Subcutaneous abdominal adipose tissue (tissue), 5 donors: ENCODE measurements around the gene SLC34A1.

Experiments
- H3K27ac ChIP-seq: one replicate; pipeline ENCODE4 v1.7.0; 2013; ENCODE audit warnings: low read depth, mild to moderate bottlenecking, inconsistent platforms, low read length, moderate library complexity
- H3K27me3 ChIP-seq, 5 donors: one replicate each; pipeline ENCODE4 v1.7.0; 2013; ENCODE audit warnings: low read length in 5 of 5, inconsistent platforms in 1 of 5; ENCODE audit not compliant: control insufficient read depth in 5 of 5, insufficient read depth in 4 of 5
- H3K36me3 ChIP-seq, 5 donors: one replicate each; pipeline ENCODE4 v1.7.0; 2013; ENCODE audit warnings: low read length in 5 of 5; ENCODE audit not compliant: control insufficient read depth in 5 of 5, insufficient read depth in 5 of 5
- H3K4me1 ChIP-seq, 5 donors: one replicate each; pipeline ENCODE4 v1.7.0; 2013; ENCODE audit warnings: low read length in 5 of 5, mild to moderate bottlenecking in 3 of 5, moderate library complexity in 1 of 5; ENCODE audit not compliant: control insufficient read depth in 5 of 5, insufficient read depth in 5 of 5
- H3K4me3 ChIP-seq, 5 donors: one replicate each; pipeline ENCODE4 v1.7.0; 2013; ENCODE audit warnings: low read length in 5 of 5, low read depth in 1 of 5
- H3K9ac ChIP-seq, 5 donors: one replicate each; pipeline ENCODE4 v1.7.0; 2013; ENCODE audit warnings: low read length in 5 of 5, mild to moderate bottlenecking in 4 of 5, moderate library complexity in 3 of 5
- H3K9me3 ChIP-seq, 5 donors: one replicate each; pipeline ENCODE4 v1.7.0; 2013; ENCODE audit warnings: low read length in 5 of 5; ENCODE audit not compliant: control insufficient read depth in 5 of 5
- donor health status: healthy.
- donor health status: healthy.
- donor health status: healthy.
- donor health status: healthy.
- donor health status: healthy.

The SLC34A1 gene

GRCh38 chr5:177442066-177442826, 58.0 kb downstream of the SLC34A1 start:
- Histone ChIP-seq H3K36me3 (peaks cover 0 to 45% (median 35%) of the 10 kb centered on the region in 5 donors), H3K27me3 (peaks cover 0 to 6% (median 4%) of the 10 kb centered on the region in 5 donors), H3K4me3 (no peak overlapping the region), H3K27ac (no peak overlapping the region), H3K9me3 (no peaks in the 10 kb centered on the region), H3K4me1 (peaks cover 0 to 13% (median 7%) of the 10 kb centered on the region in 5 donors), H3K9ac (no peak overlapping the region)

- Histone ChIP-seq H3K27me3 (peaks cover 4 to 14% (median 8%) of the 10 kb centered on the region in 5 donors), H3K36me3 (peaks cover 0 to 38% (median 28%) of the 10 kb centered on the region in 5 donors), H3K4me1 (peaks cover 0 to 22% (median 16%) of the 10 kb centered on the region in 5 donors), H3K9ac (no peak overlapping the region), H3K9me3 (no peaks in the 10 kb centered on the region), H3K4me3 (no peak overlapping the region), H3K27ac (no peak overlapping the region)
These were observed 59.1 kb downstream of the SLC34A1 start for GRCh38 chr5:177443144-177443983.

- peaks cover 0 to 37% (median 24%) of the 10 kb centered on the region in 5 donors for H3K36me3 ChIP-seq
- peaks cover 6 to 22% (median 13%) of the 10 kb centered on the region in 5 donors for H3K27me3 ChIP-seq
- no peaks in the 10 kb centered on the region for H3K9me3 ChIP-seq
- H3K27ac ChIP-seq: no peak overlapping the region
- peak overlapping the region in 1 of 5 donors; percentile 30 for H3K9ac ChIP-seq
- H3K4me3 ChIP-seq: no peak overlapping the region
- H3K4me1 ChIP-seq: peaks cover 0 to 22% (median 16%) of the 10 kb centered on the region in 5 donors
These were observed 60.1 kb downstream of the SLC34A1 start for GRCh38 chr5:177444106-177445051.

GRCh38 chr5:177445052-177445916, 61.0 kb downstream of the SLC34A1 start:
- Histone ChIP-seq H3K4me3 (no peak overlapping the region), H3K36me3 (peaks cover 0 to 28% (median 22%) of the 10 kb centered on the region in 5 donors), H3K27me3 (peaks cover 13 to 30% (median 22%) of the 10 kb centered on the region in 5 donors), H3K9ac (no peak overlapping the region), H3K9me3 (no peaks in the 10 kb centered on the region), H3K27ac (no peak overlapping the region), H3K4me1 (peaks cover 0 to 22% (median 16%) of the 10 kb centered on the region in 5 donors)

GRCh38 chr5:177445917-177446199, 61.6 kb downstream of the SLC34A1 start:
- no peaks in the 10 kb centered on the region for H3K9me3 ChIP-seq
- H3K27me3 ChIP-seq: peaks cover 18 to 36% (median 28%) of the 10 kb centered on the region in 5 donors
- H3K4me1 ChIP-seq: peaks cover 0 to 22% (median 16%) of the 10 kb centered on the region in 5 donors
- H3K27ac ChIP-seq: no peak overlapping the region
- H3K4me3 ChIP-seq: peak overlapping the region in 1 of 5 donors; percentile 70
- H3K36me3 ChIP-seq: peaks cover 0 to 23% (median 17%) of the 10 kb centered on the region in 5 donors
- no peak overlapping the region for H3K9ac ChIP-seq

- H3K27me3 ChIP-seq: peaks cover 20 to 39% (median 31%) of the 10 kb centered on the region in 5 donors
- H3K9me3 ChIP-seq: no peaks in the 10 kb centered on the region
- peaks cover 0 to 22% (median 16%) of the 10 kb centered on the region in 5 donors for H3K4me1 ChIP-seq
- no peak within 1 kb of the TSS for H3K27ac ChIP-seq
- H3K9ac ChIP-seq: peak within 1 kb of the TSS in 2 of 5 donors; percentile 38 to 39
- peaks cover 0 to 17% (median 11%) of the 10 kb centered on the region in 5 donors for H3K36me3 ChIP-seq
- H3K4me3 ChIP-seq: peak within 1 kb of the TSS in 4 of 5 donors; percentile 53 to 70 (median 64)
These were observed 62.2 kb downstream of the SLC34A1 start, which contains the start of gene PRR7 for GRCh38 chr5:177446200-177447065. TSS of gene PRR7 (plus strand) at chr5:177446814. CDS start at chr5:177455068, 8,254 bp downstream.

- no peak overlapping the region for H3K27ac ChIP-seq
- H3K36me3 ChIP-seq: peaks cover 0 to 10% (median 5%) of the 10 kb centered on the region in 5 donors
- H3K9me3 ChIP-seq: no peaks in the 10 kb centered on the region
- H3K9ac ChIP-seq: no peak overlapping the region
- peaks cover 0 to 22% (median 16%) of the 10 kb centered on the region in 5 donors for H3K4me1 ChIP-seq
- peaks cover 21 to 39% (median 37%) of the 10 kb centered on the region in 5 donors for H3K27me3 ChIP-seq
- H3K4me3 ChIP-seq: peak overlapping the region in 3 of 5 donors; percentile 48 to 70 (median 59)
These were observed 62.9 kb downstream of the SLC34A1 start for GRCh38 chr5:177447066-177447610.

GRCh38 chr5:177447611-177448243, 63.5 kb downstream of the SLC34A1 start:
- peaks cover 27 to 45% (median 39%) of the 10 kb centered on the region in 5 donors for H3K27me3 ChIP-seq
- peaks cover 0 to 22% (median 16%) of the 10 kb centered on the region in 5 donors for H3K4me1 ChIP-seq
- no peaks in the 10 kb centered on the region for H3K9me3 ChIP-seq
- H3K36me3 ChIP-seq: peaks cover 0 to 5% (median 0%) of the 10 kb centered on the region in 5 donors
- H3K4me3 ChIP-seq: no peak overlapping the region
- H3K27ac ChIP-seq: no peak overlapping the region
- H3K9ac ChIP-seq: no peak overlapping the region
